K562 (cell line): ENCODE data around the gene SIRPB2. TPM values are rescaled to one million over a fixed set of nuclear protein-coding genes. Genes with fewer than 3 reads are reported as not detected.

Source experiments
- ATAC-seq: fragments of 200-7000 bp; cut with Tn5 transposase; 3 replicates; pipeline ENCODE4 v1.9.1; 2020; ENCODE audit warnings: moderate library complexity
- BruUV-seq: library from RNA; stranded (reverse); fragments of 400-500 nt; replicated peaks from 2 replicates; lab custom pipeline; 2021; lab: Mats Ljungman, UMichigan
- CTCF ChIA-PET: fragments of 300-600 bp; formaldehyde crosslinking; extraction: SDS; loops from one replicate; lab custom pipeline; 2021; ENCODE audit warnings: low intra/inter-chr PET ratio; lab: Yijun Ruan, JAX
- POLR2A ChIA-PET: fragments of 300-600, 350-650 bp; sonication (Branson Sonifier 250); formaldehyde crosslinking; extraction: SDS; loops from one replicate; lab custom pipeline; 2021; ENCODE audit warnings: antibody characterized with exemption, inconsistent platforms; lab: Yijun Ruan, JAX
- DNase-seq, 4 experiments: peaks; one replicate each; pipeline versions ENCODE4 v3.0.0 to v3.0.0-alpha.2; 2011 to 2018; ENCODE audit warnings: low spot score in 3 of 4, mixed read lengths in 3 of 4; ENCODE audit errors: extremely low read depth in 1 of 4
- FAIRE-seq: peaks from 2 replicates; lab custom pipeline; 2011; peaks lifted over from hg19 to GRCh38; lab: Jason Lieb, UNC
- H2AFZ ChIP-seq: 2 replicates; pipeline ENCODE4 v1.6.0; 2011; ENCODE audit warnings: low read depth, low read length, control low read depth, inconsistent platforms
- H3K27ac ChIP-seq: fragments of 200-600 bp; 3 replicates; pipeline ENCODE4 v1.8.0; 2011; ENCODE audit warnings: low read depth, mild to moderate bottlenecking, control low read depth, inconsistent platforms, low read length, moderate library complexity, mixed read lengths; ENCODE audit errors: extremely low read depth
- H3K27me3 ChIP-seq, 2 experiments: fragments of 300-600 bp in 1 of 2; 2 replicates in 1 of 2; 3 replicates in 1 of 2; pipeline versions ENCODE4 v1.6.0 to v1.8.0; 2011; ENCODE audit warnings: inconsistent platforms in 2 of 2, low read length in 2 of 2, mild to moderate bottlenecking in 1 of 2, mixed read lengths in 1 of 2, moderate library complexity in 1 of 2; ENCODE audit not compliant: control insufficient read depth in 2 of 2, insufficient read depth in 2 of 2
- H3K36me3 ChIP-seq: fragments of 300-600 bp; 3 replicates; pipeline ENCODE4 v1.8.0; 2011; ENCODE audit warnings: mild to moderate bottlenecking, low read length, inconsistent platforms; ENCODE audit not compliant: control insufficient read depth, insufficient read depth
- H3K4me1 ChIP-seq, 2 experiments: fragments of 200-600 bp in 1 of 2; replicated peaks in 1 of 2; 2 replicates in 1 of 2; 3 replicates in 1 of 2; pipeline versions ENCODE4 v1.5.1 to v1.8.0; 2011; ENCODE audit warnings: inconsistent platforms in 2 of 2, low read length in 2 of 2, mild to moderate bottlenecking in 1 of 2, mixed read lengths in 1 of 2, moderate library complexity in 1 of 2; ENCODE audit not compliant: control insufficient read depth in 2 of 2, insufficient read depth in 2 of 2
- H3K4me2 ChIP-seq: 2 replicates; pipeline ENCODE4 v1.6.1; 2011; ENCODE audit warnings: low read length, control low read depth, inconsistent platforms, mixed read lengths; ENCODE audit not compliant: insufficient read depth
- H3K4me3 ChIP-seq: fragments of 200-600 bp; sonication (generic), shearing (Covaris generic); 2 replicates; pipeline ENCODE4 v1.5.1; 2016; ENCODE audit warnings: control low read depth, inconsistent platforms
- H3K79me2 ChIP-seq: fragments of 200-600 bp; 3 replicates; pipeline ENCODE4 v1.8.0; 2011; ENCODE audit warnings: low read length, inconsistent platforms; ENCODE audit not compliant: control insufficient read depth, insufficient read depth
- H3K9ac ChIP-seq, 2 experiments: 2 replicates each; pipeline versions ENCODE4 v1.6.0 to v1.6.1; 2011; ENCODE audit warnings: low read depth in 2 of 2, low read length in 2 of 2, control low read depth in 1 of 2, inconsistent platforms in 1 of 2, mild to moderate bottlenecking in 1 of 2, mixed read lengths in 1 of 2; ENCODE audit not compliant: insufficient read depth in 1 of 2
- H3K9me1 ChIP-seq: one replicate; pipeline ENCODE4 v1.6.0; 2011; ENCODE audit warnings: inconsistent platforms, mild to moderate bottlenecking, low read length, moderate library complexity; ENCODE audit not compliant: control insufficient read depth, insufficient read depth
- H3K9me3 ChIP-seq: replicated peaks from 2 replicates; pipeline ENCODE4 v1.5.1; 2011; ENCODE audit warnings: low read depth, low read length, inconsistent platforms; ENCODE audit not compliant: control insufficient read depth, insufficient read depth
- H4K20me1 ChIP-seq: replicated peaks from 2 replicates; pipeline ENCODE4 v1.6.1; 2011; ENCODE audit warnings: low read length, inconsistent platforms, mixed read lengths; ENCODE audit not compliant: control insufficient read depth, insufficient read depth
- SMC3 ChIP-seq: conservative IDR thresholded peaks from 2 replicates; pipeline ENCODE4 v1.6.1; 2011; ENCODE audit warnings: low read depth, low read length, improper control_type of control experiment; ENCODE audit not compliant: insufficient read depth
- SREBF1 ChIP-seq: fragments of 150-350 bp; IDR thresholded peaks from 2 replicates; pipeline ENCODE4 v1.6.1; 2014; ENCODE audit warnings: antibody characterized with exemption, low read depth, low read length, borderline replicate concordance
- ZEB2 ChIP-seq: fragments of 450-650 bp; IDR thresholded peaks from 2 replicates; pipeline ENCODE4 v1.6.1; 2016
- ZNF134 ChIP-seq: fragments of 250-450 bp; sonication (Bioruptor Pico); conservative IDR thresholded peaks from 2 replicates; pipeline ENCODE4 v1.4.0; 2020
- WGBS: fragments of 100-300 bp; shearing (Covaris generic); methylation state at CpG from one replicate; pipeline ENCODE4 v1.1.6; 2016; ENCODE audit warnings: low coverage, mixed read lengths; ENCODE audit not compliant: insufficient coverage; ENCODE audit errors: missing lambda C conversion rate; 5-methylcytosine and 5-hydroxymethylcytosine counted together
- in situ Hi-C: fragments of 300-500 bp; cut with MboI; formaldehyde crosslinking; loops from 4 replicates; pipeline ENCODE4 v1.15.0; 2018; ENCODE audit warnings: inconsistent platforms, mixed read lengths
- intact Hi-C: fragments of 100-400 bp; cut with micrococcal nuclease; formaldehyde crosslinking; loops from 2 replicates; pipeline ENCODE4 v1.14.2; 2022
- polyA plus RNA-seq, 8 experiments: library from polyadenylated mRNA; depleted of rRNA in 4 of 8; stranded (reverse) in 5 of 8; unstranded in 3 of 8; fragments of >200 nt; fragmentation: Nextera tagmentation in 2 of 8; fragmentation: Illumina TruSeq in 1 of 8; extraction: Ambion mirVana in 2 of 8; extraction: Trizol in 1 of 8; gene quantifications; 2 replicates each; pipeline versions ENCODE4 v1.2.1 to v1.2.3, GENCODE V29; 2011 to 2014; ENCODE audit warnings: inconsistent platforms in 1 of 8, missing spikeins in 1 of 8
- total RNA-seq, 7 experiments: library from RNA; depleted of rRNA in 6 of 7; stranded (reverse); fragments of >200 nt in 6 of 7; fragmentation: Illumina TruSeq in 2 of 7; extraction: Trizol in 2 of 7; gene quantifications; 2 replicates each; pipeline versions ENCODE4 v1.2.1 to v1.2.3, GENCODE V29; 2011 to 2021; ENCODE audit warnings: low replicate concordance in 1 of 7
- TF ChIP-seq, protein P1 (sequence below): fragments of 450-650 bp; formaldehyde crosslinking; IDR thresholded peaks from 2 replicates; pipeline ENCODE4 v1.4.0; 2020; ENCODE audit warnings: mild to moderate bottlenecking

The SIRPB2 gene
- total and polyA plus RNA-seq, 9 of the 15 experiments (the other 6 are each of a cell fraction or from before 2014, with no cell fraction given), result 0.07 TPM; not detected in 7

GRCh38 chr20:1462001-1462400 lies 29.2 kb downstream of the SIRPB2 start:
- H3K4me1 ChIP-seq, result peaks cover 8 to 12% of the 10 kb centered on the region in 2 experiments; a peak in 4 of 5 replicates
- ATAC-seq (no peak), DNase-seq (no peak), FAIRE-seq (no peak)
- intact Hi-C loops (loop anchor here (10.0 kb wide), 1 partner anchor 137 kb away; the partner anchor contains the start of gene SDCBP2), in situ Hi-C loops (no loop called here)
- TF ChIP-seq SREBF1 (no peak), SMC3 (no peak), ZEB2 (no peak), ZNF134 (CRISPR knock-in tag) (no peak)
- TF ChIP-seq, protein P1, sequence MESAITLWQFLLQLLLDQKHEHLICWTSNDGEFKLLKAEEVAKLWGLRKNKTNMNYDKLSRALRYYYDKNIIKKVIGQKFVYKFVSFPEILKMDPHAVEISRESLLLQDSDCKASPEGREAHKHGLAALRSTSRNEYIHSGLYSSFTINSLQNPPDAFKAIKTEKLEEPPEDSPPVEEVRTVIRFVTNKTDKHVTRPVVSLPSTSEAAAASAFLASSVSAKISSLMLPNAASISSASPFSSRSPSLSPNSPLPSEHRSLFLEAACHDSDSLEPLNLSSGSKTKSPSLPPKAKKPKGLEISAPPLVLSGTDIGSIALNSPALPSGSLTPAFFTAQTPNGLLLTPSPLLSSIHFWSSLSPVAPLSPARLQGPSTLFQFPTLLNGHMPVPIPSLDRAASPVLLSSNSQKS (CRISPR knock-in tag), result no peak
- no peak overlapping the region for H3K4me3 ChIP-seq
- no peak overlapping the region for H3K4me2 ChIP-seq
- H3K27me3 ChIP-seq, result no peaks in the 10 kb centered on the region
- no peak overlapping the region for H2AFZ ChIP-seq
- H3K9me3 ChIP-seq, result no peaks in the 10 kb centered on the region
- CTCF ChIA-PET, result no interaction called here
- H3K27ac ChIP-seq, result no peak overlapping the region
- H3K9me1 ChIP-seq, result no peaks in the 10 kb centered on the region
- WGBS, result 92% methylated on average over 2 of the region's 3 CpGs
- no TSS peak for BruUV-seq
- POLR2A ChIA-PET, result no interaction called here
- H3K79me2 ChIP-seq, result peaks cover 69% of the 10 kb centered on the region
- no peak overlapping the region for H3K9ac ChIP-seq
- H4K20me1 ChIP-seq, result peaks cover 8% of the 10 kb centered on the region; the same call in 1 of the 2 replicates
- H3K36me3 ChIP-seq, result peaks cover 85% of the 10 kb centered on the region
